ENCODE results near the gene AMPH.
"Not testable (repeated sequence)": the region's sequence is repeated elsewhere in the genome, so short reads cannot be mapped to it uniquely, and the experiment has no call there.

Gene AMPH

GRCh38 chr7:38339953-38340819 lies 291.0 kb downstream of the AMPH start:
- Histone ChIP-seq H3K36me3 (ENCODE audit: control insufficient read depth, insufficient read depth, low read length) (no peaks in the 10 kb centered on the region), H3K4me2 (ENCODE audit: low read length) (no peak overlapping the region), H3K27me3 (ENCODE audit: control insufficient read depth, insufficient read depth, low read length) (no peaks in the 10 kb centered on the region), H3K79me2 (no peaks in the 10 kb centered on the region), H3K9me3 (ENCODE audit: control insufficient read depth, low read length) (no peaks in the 10 kb centered on the region), H2AFZ (no peak overlapping the region), H3K4me1 (no peaks in the 10 kb centered on the region), H3K4me3 (ENCODE audit: low read depth, low read length) (no peak overlapping the region), H3K9ac (no peak overlapping the region), H3K27ac (no peak overlapping the region)
- no peak for TF ChIP-seq CTCF (IDR thresholded peaks at IDR 0.05)

GRCh38 chr7:38336148-38336515 lies 295.0 kb downstream of the AMPH start:
- H3K27me3 ChIP-seq (ENCODE audit: control insufficient read depth, insufficient read depth, low read length); H3K9me3 ChIP-seq (ENCODE audit: control insufficient read depth, low read length); H3K4me3 ChIP-seq (ENCODE audit: low read depth, low read length); H3K79me2 ChIP-seq; H3K27ac ChIP-seq; H3K36me3 ChIP-seq (ENCODE audit: control insufficient read depth, insufficient read depth, low read length); H3K4me1 ChIP-seq; H3K9ac ChIP-seq; H3K4me2 ChIP-seq (ENCODE audit: low read length): not testable (repeated sequence)
- H2AFZ ChIP-seq, result peak overlapping the region; percentile 74

- H3K4me3 ChIP-seq (ENCODE audit: low read depth, low read length), result no peak overlapping the region
- peak overlapping the region; percentile 74 for H2AFZ ChIP-seq
- no peaks in the 10 kb centered on the region for H3K4me1 ChIP-seq
- no peak overlapping the region for H3K9ac ChIP-seq
- no peaks in the 10 kb centered on the region for H3K36me3 ChIP-seq (ENCODE audit: control insufficient read depth, insufficient read depth, low read length)
- no peak overlapping the region for H3K4me2 ChIP-seq (ENCODE audit: low read length)
- TF ChIP-seq CTCF (IDR thresholded peaks at IDR 0.05), result peak; percentile 82
- H3K9me3 ChIP-seq (ENCODE audit: control insufficient read depth, low read length), result no peaks in the 10 kb centered on the region
- H3K27me3 ChIP-seq (ENCODE audit: control insufficient read depth, insufficient read depth, low read length), result no peaks in the 10 kb centered on the region
- no peaks in the 10 kb centered on the region for H3K79me2 ChIP-seq
- no peak overlapping the region for H3K27ac ChIP-seq
Measured at GRCh38 chr7:38335492-38336147, 295.6 kb downstream of the AMPH start.

- Histone ChIP-seq H3K4me1 (no peaks in the 10 kb centered on the region), H3K4me2 (ENCODE audit: low read length) (no peak overlapping the region), H3K79me2 (no peaks in the 10 kb centered on the region), H3K36me3 (ENCODE audit: control insufficient read depth, insufficient read depth, low read length) (no peaks in the 10 kb centered on the region), H3K27me3 (ENCODE audit: control insufficient read depth, insufficient read depth, low read length) (no peaks in the 10 kb centered on the region), H3K27ac (no peak overlapping the region), H3K9ac (no peak overlapping the region), H3K4me3 (ENCODE audit: low read depth, low read length) (no peak overlapping the region), H3K9me3 (ENCODE audit: control insufficient read depth, low read length) (no peaks in the 10 kb centered on the region), H2AFZ (peak overlapping the region; percentile 74)
- no peak for TF ChIP-seq CTCF (IDR thresholded peaks at IDR 0.05)
Measured at GRCh38 chr7:38335128-38335491, 296.1 kb downstream of the AMPH start.

GRCh38 chr7:38334163-38334562 lies 297.0 kb downstream of the AMPH start:
- H3K4me1 ChIP-seq, result no peaks in the 10 kb centered on the region

More at GRCh38 chr7:38334163-38334562, 297.0 kb downstream of the AMPH start:
- Histone ChIP-seq H3K4me3 (ENCODE audit: low read depth, low read length) (no peak overlapping the region), H3K4me2 (ENCODE audit: low read length) (no peak overlapping the region), H3K9ac (no peak overlapping the region), H3K36me3 (ENCODE audit: control insufficient read depth, insufficient read depth, low read length) (no peaks in the 10 kb centered on the region), H3K79me2 (no peaks in the 10 kb centered on the region), H3K27ac (no peak overlapping the region), H3K9me3 (ENCODE audit: control insufficient read depth, low read length) (no peaks in the 10 kb centered on the region), H2AFZ (no peak overlapping the region), H3K27me3 (ENCODE audit: control insufficient read depth, insufficient read depth, low read length) (no peaks in the 10 kb centered on the region)
- no peak for TF ChIP-seq CTCF (IDR thresholded peaks at IDR 0.05)

All from parathyroid adenoma (tissue), 2 donors.